Erythroblast (primary cell): ENCODE results near the gene PLAAT2.

Source experiments
- GATA1 ChIP-seq: IDR thresholded peaks from 2 replicates; pipeline ENCODE4 v1.6.1; 2011; ENCODE audit warnings: low read depth, mild to moderate bottlenecking, control low read depth, low read length, moderate library complexity
- POLR2A ChIP-seq: IDR thresholded peaks from 2 replicates; pipeline ENCODE4 v1.6.1; 2011; ENCODE audit warnings: mild to moderate bottlenecking, low read length

GRCh38 chr11:63558459-63559157 is 4.6 kb downstream of the PLAAT2 start:
- TF ChIP-seq POLR2A, result no peak
- TF ChIP-seq GATA1, result no peak
